NCI-H1436 (cell line): ENCODE data around the gene ENOX1.

ENCODE experiments used
- DNase-seq: peaks from one replicate; lab custom pipeline; 2025; lab: John Stamatoyannopoulos, UW

ENOX1 gene

GRCh38 chr13:43245374-43245964 is 541.3 kb downstream of the ENOX1 start:
- DNase-seq: no peak

DNA sequence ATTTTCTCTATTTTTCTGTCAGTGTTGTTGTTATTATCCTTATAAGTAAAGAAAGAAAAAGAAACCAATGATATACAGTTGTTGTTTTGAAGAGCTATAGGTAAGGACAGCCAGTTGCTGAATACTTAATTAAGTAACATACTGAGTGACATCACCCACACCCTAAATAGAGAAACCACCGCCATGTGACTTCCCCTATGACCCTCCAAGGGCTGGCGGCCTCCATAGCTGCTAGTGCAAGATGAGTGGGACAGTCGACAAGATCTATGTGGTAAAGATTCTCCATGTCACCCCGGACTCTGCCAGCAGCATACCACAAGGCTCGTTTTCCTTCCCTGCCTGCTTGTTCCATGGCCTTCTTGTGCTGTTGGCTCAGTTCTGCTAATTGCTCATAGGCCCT is 542.3 kb downstream of the ENOX1 start:
- DNase-seq: no peak

DNA sequence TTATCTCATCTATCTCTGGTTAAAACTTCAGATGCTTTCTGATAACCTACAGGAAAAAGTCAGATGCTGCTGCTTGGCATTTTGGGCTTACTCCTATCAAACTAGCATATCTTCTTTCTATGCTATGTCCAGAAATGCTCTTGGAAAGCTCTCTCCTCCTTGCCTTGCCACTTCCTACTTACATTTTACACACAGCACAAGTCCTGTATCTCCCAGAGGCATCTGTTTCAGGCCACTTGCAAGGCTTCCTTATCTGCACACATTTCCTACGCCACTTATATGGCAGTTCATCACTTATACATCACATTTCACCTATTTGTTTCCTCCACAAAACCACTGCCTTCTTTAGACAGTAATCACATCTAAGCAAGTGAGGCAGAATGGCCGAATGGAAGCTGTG is 543.1 kb downstream of the ENOX1 start:
- DNase-seq: no peak

DNA sequence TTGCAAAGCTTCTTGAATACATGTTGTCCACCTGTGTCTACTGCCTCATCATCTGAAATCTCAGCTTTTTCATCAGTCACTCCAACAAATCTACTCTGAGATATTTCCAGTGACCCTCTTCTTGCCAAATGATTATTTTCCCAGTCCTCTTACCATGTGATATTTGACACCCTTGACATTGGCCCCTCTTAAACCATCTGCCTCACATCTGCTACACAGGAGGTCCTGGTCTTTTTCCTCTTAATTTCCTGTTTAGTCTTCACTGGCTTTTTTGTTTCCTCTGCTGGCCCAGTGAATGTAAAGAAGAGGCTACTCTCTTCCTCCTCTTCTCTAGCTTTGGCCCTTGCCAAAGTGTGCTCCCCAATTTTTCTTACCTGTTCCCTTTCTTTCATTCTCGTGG is 544.7 kb downstream of the ENOX1 start:
- no peak for DNase-seq

DNA sequence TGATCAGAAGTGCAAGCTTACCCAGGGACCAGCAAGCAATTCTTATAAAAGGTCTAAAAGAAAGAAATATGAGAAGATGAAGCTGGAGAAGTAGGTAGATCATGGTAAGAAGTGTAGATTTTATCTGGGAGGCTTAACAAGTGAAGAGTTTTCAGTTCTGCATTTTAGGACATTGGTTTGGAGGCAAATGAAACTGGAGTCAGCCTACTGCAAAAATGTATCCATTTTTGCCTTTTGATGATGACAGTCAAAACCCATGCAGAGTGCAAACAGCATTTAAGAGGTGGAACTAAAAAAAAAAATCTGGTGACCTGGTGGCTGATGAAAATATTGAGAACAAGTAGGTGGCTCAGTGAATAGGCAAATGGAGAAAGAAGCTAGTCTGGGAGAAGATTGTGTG is 546.5 kb downstream of the ENOX1 start:
- no peak for DNase-seq

DNA sequence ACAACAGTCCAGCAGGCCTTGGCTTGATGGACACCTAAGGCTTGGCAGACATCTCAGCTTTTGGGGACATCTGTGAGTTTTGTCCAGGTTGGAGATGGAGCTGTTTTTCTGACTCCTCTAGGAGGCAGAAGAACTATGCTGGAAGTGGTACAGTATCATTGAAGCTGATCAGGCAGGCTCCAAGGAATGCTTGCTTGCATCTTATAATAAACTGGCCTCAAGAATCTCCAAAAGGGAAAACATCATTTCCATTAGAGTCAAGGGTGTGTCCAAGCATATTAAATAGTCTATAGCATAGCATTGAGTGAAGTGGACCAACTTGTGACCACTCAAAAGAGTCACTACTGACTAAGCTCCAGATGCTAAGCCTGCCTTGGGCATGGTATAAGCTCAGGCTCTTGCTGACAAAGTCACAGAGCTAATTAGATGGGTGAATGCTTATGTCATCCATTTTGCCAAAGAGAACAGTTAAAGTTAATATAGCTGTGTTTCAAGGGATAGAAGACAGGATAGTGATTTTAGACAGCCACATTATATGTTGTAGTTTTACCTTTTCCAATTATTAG is 547.4 kb downstream of the ENOX1 start:
- no peak for DNase-seq

- no peak for DNase-seq
These were observed 548.3 kb downstream of the ENOX1 start for GRCh38 chr13:43238341-43239083.

DNA sequence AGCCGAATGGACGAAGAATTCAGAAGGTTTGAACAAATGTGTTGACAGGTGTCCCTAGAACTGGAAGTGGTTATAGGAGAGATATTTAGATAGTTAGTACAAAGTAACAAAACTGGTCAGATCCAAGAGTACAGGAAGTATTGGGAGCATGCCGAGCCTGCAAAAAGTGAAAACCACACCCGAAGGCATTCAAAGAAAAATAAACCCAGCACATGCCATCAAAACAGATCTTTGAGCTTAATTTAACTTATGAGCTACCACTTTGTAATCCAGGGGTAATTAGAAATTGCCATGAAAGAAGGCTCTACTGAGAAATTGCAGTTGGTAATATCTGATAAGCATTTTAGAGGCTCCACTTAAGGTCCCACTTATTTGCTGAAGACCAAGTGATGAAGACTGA is 549.2 kb downstream of the ENOX1 start:
- DNase-seq: no peak

DNA sequence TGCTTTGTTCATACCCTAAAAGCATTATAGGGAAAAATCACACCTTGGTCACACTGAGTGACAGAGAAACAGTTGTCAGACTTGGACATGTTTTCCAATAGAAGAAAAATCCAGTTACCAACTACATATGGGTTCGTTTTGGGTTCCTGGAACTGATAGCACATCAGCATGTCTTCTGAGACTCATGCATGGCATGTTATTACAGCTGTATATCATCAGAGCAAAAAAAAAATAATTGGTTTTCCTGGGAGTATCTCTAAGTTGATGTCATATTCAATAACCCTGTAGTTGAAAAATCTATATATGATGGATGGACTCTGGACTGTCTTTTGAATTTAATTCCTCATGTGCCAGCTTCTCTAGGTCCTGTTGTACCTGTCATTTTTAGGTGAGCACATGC is 551.7 kb downstream of the ENOX1 start:
- DNase-seq: no peak

GRCh38 chr13:43232873-43233265 is 553.9 kb downstream of the ENOX1 start:
- no peak for DNase-seq

DNA sequence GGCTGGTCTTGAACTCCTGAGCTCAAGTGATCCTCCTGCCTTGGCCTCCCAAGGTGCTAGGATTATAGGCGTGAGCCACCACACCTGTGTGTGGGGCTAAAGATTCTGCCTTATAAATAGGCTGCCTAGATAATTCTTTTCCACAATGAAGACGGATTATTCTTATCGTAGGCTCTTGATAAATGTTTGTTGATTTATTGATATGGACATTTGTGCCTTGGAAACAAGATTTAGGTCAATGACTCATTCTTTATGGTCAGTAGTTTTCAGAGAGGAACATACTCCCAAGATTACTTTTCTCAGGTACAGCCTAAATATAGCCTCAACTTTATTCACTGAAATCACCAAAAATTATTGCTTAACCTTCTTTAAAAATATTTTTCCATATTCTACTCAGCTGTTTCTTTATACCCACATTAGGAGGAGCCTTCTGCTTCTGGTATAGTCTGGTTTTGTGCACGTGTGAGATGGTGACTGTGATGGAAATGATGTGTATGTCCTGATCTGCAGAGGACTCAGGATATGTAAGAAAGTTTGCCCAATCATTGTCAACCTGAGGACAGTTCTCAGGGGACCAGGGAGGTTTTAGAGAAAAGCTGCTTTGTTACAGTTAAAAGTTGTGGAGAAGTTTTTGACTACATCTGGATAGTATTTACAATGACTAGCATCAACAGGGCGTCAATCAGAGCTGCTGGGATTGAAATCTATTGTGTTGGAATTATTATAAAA is 554.5 kb downstream of the ENOX1 start:
- no peak for DNase-seq

DNA sequence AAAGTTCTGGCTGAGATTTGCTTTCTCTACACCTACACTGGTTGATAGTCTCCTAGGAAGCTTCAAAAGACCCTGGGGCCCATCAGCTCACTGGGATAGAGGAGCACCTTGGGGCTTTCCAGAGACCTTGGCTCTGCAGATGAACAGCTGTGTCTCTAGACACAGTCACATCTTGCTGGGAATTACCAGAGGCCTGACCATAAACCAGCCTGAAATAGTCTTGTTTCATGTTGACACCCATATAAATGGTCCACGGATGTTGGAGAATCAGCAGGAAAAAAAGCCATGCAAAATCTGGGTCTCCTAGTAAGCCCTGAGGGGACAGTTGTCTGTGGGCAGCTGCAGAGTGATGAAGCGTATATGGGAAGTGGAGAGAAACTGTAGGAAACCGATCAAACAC is 555.8 kb downstream of the ENOX1 start:
- no peak for DNase-seq

DNA sequence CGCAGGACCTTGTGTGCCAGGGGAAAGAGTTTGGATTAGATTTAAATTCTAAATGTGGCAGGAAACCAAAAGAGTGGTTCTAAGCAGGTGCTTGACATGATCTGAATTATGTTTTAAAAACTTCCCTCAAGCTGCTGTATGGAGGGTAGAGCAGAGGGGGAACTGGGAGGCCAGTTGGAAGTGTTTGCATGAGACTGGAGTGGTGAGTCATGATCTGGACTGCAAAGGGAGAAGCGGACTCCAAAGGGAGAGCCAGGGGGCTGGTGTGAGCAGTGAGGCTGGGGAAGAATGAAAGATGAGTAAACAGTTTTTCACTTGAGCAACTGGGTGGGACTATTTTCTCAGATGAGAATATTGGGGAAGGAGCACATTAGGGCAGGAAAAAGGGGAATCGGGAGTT is 557.3 kb downstream of the ENOX1 start:
- DNase-seq: no peak

DNA sequence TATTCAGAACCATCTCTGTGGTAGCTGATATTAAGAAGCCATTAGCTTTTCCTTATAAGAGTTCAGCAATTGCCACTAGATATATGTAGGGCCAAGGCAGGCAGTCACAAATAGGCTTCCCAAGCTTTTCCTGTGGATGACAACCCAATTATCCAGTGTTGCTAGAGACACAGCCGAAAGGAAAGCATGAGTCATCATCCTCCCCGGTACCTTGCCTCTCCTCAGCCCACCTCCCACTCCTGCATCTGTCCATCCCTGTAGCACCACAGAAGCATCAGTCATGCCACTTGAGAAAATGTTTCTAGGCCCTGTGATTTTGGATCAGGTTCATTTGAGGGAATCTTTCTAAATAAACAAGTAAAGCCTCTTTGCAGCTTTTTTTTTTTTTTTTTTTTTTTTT is 559.1 kb downstream of the ENOX1 start:
- DNase-seq: no peak

- DNase-seq: no peak
These were observed 563.6 kb downstream of the ENOX1 start for GRCh38 chr13:43223216-43223615.

DNA sequence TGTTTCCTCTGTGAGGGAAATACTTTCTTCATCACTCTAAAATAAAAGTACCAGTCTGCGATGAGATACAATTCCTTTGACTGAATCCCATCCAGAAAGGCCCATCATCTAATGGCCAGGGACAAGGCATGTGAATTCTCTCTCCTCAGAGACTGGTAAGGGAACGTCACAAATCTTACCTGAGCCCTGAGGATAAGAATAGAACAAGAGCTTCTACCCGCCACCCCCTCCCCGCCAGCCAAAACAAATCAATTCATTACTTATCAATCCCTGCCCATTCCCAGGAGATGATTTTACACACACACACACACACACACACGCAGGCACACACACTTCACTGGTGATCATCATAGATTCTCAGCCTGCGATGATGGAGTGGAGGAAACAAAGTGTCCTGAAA is 564.7 kb downstream of the ENOX1 start:
- DNase-seq: no peak

- no peak for DNase-seq
These were observed 565.2 kb downstream of the ENOX1 start for GRCh38 chr13:43221611-43222010.

GRCh38 chr13:43220873-43221595 is 565.7 kb downstream of the ENOX1 start:
- no peak for DNase-seq

- no peak for DNase-seq
These were observed 572.6 kb downstream of the ENOX1 start for GRCh38 chr13:43214124-43214523.

- DNase-seq: no peak
These were observed 579.9 kb downstream of the ENOX1 start for GRCh38 chr13:43206838-43207237.

GRCh38 chr13:43205416-43205815 is 581.4 kb downstream of the ENOX1 start:
- DNase-seq: no peak

GRCh38 chr13:43204591-43204990 is 582.2 kb downstream of the ENOX1 start:
- no peak for DNase-seq
